Gastroesophageal sphincter (tissue), 3 donors: ENCODE results near the gene PNPO.

Source experiments
- CTCF ChIP-seq, 4 experiments: fragments of 200-600 bp in 2 of 4; fragments of 450-650 bp in 2 of 4; sonication (generic) in 1 of 4; IDR thresholded peaks; one replicate each; pipeline ENCODE4 v1.5.1; 2017 to 2019; ENCODE audit warnings: antibody characterized with exemption in 4 of 4, mild to moderate bottlenecking in 2 of 4, moderate library complexity in 2 of 4
- EP300 ChIP-seq: sonication (generic); formaldehyde crosslinking; IDR thresholded peaks from one replicate; pipeline ENCODE4 v1.6.1; 2017; ENCODE audit warnings: antibody characterized with exemption, mild to moderate bottlenecking
- POLR2A ChIP-seq, 2 donors: fragments of 450-650 bp; IDR thresholded peaks; one replicate each; pipeline ENCODE4 v1.6.1; 2017; ENCODE audit warnings: antibody characterized with exemption in 2 of 2, mild to moderate bottlenecking in 2 of 2, moderate library complexity in 1 of 2
- POLR2AphosphoS5 ChIP-seq: sonication (generic); formaldehyde crosslinking; IDR thresholded peaks from one replicate; pipeline ENCODE4 v1.6.1; 2017; ENCODE audit warnings: antibody characterized with exemption

- TF ChIP-seq CTCF (IDR thresholded peaks at IDR 0.05) (no peak), POLR2AphosphoS5 (no peak), EP300 (no peak), POLR2A (IDR thresholded peaks at IDR 0.05) (no peak)
Observed at GRCh38 chr17:47993964-47994363, 52.6 kb downstream of the PNPO start.
